GM12891 (cell line): ENCODE results near the gene ELFN1.

Experiments
- PAX5 ChIP-seq: IDR thresholded peaks from 2 replicates; pipeline ENCODE4 v1.6.1; 2011; ENCODE audit warnings: low read length, moderate library complexity, mild to moderate bottlenecking; ENCODE audit not compliant: insufficient read depth, severe bottlenecking
- POLR2A ChIP-seq: IDR thresholded peaks from 2 replicates; pipeline ENCODE4 v1.6.1; 2011; ENCODE audit warnings: low read depth, low read length, control low read depth
- POLR2AphosphoS5 ChIP-seq: IDR thresholded peaks from 2 replicates; pipeline ENCODE4 v1.6.1; 2011; ENCODE audit warnings: low read depth, low read length, control low read depth
- POU2F2 ChIP-seq: IDR thresholded peaks from 2 replicates; pipeline ENCODE4 v1.6.1; 2011; ENCODE audit warnings: low read depth, mild to moderate bottlenecking, control low read depth, low read length, moderate library complexity
- TAF1 ChIP-seq: IDR thresholded peaks from 2 replicates; pipeline ENCODE4 v1.6.1; 2011; ENCODE audit warnings: low read depth, low read length, control low read depth

DNA sequence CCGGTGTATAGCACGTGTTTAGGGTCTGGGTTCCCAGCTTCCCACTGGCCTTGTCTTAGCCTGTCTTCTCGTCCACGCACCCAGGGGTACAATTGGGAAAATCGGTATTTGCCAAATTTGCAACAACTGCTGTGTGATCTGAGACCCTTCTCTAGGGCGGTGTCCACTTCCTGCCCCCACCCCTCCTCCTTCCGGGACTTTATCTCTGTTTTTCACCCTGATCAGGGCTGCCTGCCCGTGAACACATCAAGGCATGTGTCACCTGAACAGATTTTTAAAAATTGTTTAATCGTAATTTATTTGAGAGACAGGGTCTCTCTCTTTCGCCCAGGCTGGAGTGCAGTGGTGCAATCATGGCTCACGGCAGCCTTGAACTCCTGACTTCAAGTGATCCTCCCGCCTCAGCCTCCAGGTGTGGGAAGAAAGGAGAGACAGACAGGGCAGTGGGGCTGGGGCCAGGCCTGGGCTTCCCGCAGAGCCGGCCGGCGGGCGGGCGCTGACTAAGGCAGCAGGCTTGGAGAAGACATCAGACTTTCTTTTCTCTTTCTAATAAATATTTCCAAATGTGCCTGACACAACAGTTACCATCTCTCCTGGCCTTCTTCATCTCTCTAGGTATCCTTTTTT is 27.5 kb downstream of the ELFN1 start:
- TF ChIP-seq POLR2AphosphoS5 (no peak), POLR2A (no peak), PAX5 (no peak), POU2F2 (no peak), TAF1 (no peak)
